Mucosa of rectum (tissue), 2 donors: ENCODE results near the gene HACE1.

ENCODE experiments used
- H3K27ac ChIP-seq, 2 donors: one replicate each; pipeline ENCODE4 v1.7.0; 2013; ENCODE audit warnings: inconsistent platforms in 2 of 2, low read depth in 2 of 2, low read length in 2 of 2
- H3K27me3 ChIP-seq, 2 donors: one replicate each; pipeline ENCODE4 v1.7.0; 2013; ENCODE audit warnings: low read length in 2 of 2; ENCODE audit not compliant: control insufficient read depth in 2 of 2, insufficient read depth in 2 of 2
- H3K36me3 ChIP-seq, 2 donors: one replicate each; pipeline ENCODE4 v1.7.0; 2013; ENCODE audit warnings: low read length in 2 of 2; ENCODE audit not compliant: control insufficient read depth in 2 of 2, insufficient read depth in 2 of 2
- H3K4me1 ChIP-seq, 2 donors: one replicate each; pipeline ENCODE4 v1.7.0; 2013; ENCODE audit warnings: low read length in 2 of 2, mild to moderate bottlenecking in 1 of 2; ENCODE audit not compliant: control insufficient read depth in 2 of 2, insufficient read depth in 2 of 2
- H3K4me3 ChIP-seq, 2 donors: one replicate each; pipeline ENCODE4 v1.7.0; 2013; ENCODE audit warnings: low read length in 2 of 2
- H3K9ac ChIP-seq, 2 donors: one replicate each; pipeline ENCODE4 v1.7.0; 2013; ENCODE audit warnings: low read length in 2 of 2, low read depth in 1 of 2, mild to moderate bottlenecking in 1 of 2
- H3K9me3 ChIP-seq, 2 donors: one replicate each; pipeline ENCODE4 v1.7.0; 2013; ENCODE audit warnings: low read length in 2 of 2; ENCODE audit not compliant: control insufficient read depth in 2 of 2
- donor health status: healthy.
- donor health status: Normal muscosa, but diverticular disease.

The HACE1 gene

DNA sequence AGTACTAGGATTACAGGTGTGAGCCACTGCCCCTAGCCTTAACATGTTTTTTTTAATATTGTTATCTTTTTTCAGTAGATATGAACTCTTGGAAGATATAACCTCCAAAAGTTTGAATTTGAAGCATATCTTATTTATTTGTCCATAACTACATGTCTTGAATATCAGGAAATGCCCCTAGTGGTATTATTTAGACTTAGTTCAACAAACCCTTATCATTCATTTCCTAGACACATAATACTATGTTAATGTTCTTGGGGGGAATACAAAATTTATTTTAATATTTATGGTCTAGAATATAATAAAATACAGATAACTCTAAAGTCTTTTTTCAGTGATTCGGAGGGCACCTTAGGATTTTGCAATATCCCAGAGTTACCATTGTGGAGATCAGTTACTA, 160.7 kb downstream of the HACE1 start:
- H3K27me3 ChIP-seq = no peaks in the 10 kb centered on the region
- no peak overlapping the region for H3K9ac ChIP-seq
- no peak overlapping the region for H3K4me3 ChIP-seq
- no peaks in the 10 kb centered on the region for H3K9me3 ChIP-seq
- H3K27ac ChIP-seq = no peak overlapping the region
- no peaks in the 10 kb centered on the region for H3K36me3 ChIP-seq
- H3K4me1 ChIP-seq = no peaks in the 10 kb centered on the region

DNA sequence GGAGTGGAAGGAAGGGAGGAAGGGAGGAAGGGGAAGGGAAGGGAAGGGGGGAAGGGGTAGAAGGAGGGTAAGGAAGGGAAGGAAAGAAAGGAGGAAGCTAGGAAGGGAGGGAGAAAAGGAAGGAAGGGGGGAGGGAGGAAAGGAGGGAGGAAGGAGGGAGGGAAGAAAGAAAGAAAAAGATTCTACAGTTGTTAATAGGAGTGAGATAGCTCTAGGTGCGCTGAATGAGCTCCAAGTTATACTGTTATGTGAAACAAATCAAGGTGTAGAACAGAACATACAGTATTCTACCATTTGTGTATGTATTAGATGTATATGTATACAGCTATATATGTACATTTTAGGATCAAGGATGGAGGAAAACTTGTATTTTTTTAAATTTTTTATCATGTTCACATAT, 167.7 kb downstream of the HACE1 start:
- Histone ChIP-seq H3K27ac (no peak overlapping the region), H3K27me3 (no peaks in the 10 kb centered on the region), H3K4me3 (no peak overlapping the region), H3K36me3 (no peaks in the 10 kb centered on the region), H3K4me1 (no peaks in the 10 kb centered on the region), H3K9me3 (no peaks in the 10 kb centered on the region), H3K9ac (no peak overlapping the region)

DNA sequence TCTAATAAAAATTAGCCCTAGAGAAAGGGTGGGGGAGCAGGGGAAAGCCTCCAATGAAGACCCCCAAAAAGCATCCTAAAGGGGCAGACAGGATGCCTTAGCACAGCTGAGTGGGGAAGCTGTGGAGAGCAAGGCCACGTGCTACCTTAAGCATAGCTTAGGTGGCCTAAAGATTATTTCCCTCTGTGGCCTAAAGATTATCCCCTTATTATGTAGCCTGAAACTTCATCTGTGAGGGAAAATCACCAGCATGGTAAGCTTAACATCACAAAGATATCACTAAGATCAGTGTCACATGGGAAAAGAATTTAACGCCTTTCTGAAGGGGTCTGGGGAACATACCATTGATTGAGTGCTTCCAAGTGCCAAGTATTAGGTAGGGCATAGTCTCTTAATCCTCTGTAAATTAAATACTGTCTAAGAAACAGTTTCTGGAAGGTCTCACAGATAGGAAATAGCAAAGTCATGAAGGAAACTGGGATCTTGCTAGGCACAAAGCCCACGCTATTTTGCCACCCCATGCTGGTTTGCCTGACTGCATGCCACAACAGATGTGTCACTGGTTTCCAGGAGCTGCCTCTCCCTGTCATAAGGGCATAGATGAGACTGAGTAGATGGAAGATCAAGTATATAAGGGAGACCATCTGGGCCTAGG, 170.0 kb downstream of the HACE1 start:
- no peak overlapping the region for H3K9ac ChIP-seq
- H3K4me1 ChIP-seq = no peaks in the 10 kb centered on the region

DNA sequence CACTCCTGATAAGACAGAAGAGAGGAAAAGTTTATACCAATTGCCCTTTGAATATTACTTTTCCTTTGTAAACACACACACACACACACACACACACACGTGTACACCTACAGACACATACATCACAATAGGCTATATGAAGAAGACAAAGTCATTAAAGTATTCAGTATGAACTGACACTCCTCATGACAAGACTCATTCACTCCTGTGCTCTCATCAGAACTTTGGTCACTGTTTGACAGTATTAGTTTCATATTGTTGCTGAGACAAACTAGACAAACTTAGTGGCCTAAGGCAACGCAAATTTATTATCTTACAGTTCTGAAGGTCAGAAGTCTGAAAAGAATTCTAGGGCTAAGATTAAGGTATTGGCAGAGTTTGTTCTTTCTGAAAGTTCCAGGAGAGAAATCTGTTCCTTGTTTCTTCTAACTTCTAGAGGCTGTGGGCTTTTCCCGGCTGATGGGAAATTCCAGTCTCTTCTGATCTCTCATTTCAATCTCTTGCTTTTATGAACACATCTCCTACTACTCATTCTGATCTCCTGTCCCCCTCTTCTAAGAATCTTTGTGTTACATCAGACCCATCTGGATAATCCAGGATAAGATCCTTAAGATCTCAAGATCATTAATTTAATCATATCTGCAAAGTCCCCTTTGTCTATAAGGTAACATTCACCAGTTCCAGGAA, 171.3 kb downstream of the HACE1 start:
- H3K4me3 ChIP-seq = no peak overlapping the region
- no peaks in the 10 kb centered on the region for H3K9me3 ChIP-seq
- H3K27ac ChIP-seq = no peak overlapping the region
- no peaks in the 10 kb centered on the region for H3K27me3 ChIP-seq
- H3K9ac ChIP-seq = no peak overlapping the region
- no peaks in the 10 kb centered on the region for H3K36me3 ChIP-seq
- H3K4me1 ChIP-seq = no peaks in the 10 kb centered on the region

More for the DNA sequence above, 170.0 kb downstream of the HACE1 start:
- Histone ChIP-seq H3K9me3 (no peaks in the 10 kb centered on the region), H3K27me3 (no peaks in the 10 kb centered on the region), H3K27ac (no peak overlapping the region), H3K36me3 (no peaks in the 10 kb centered on the region), H3K4me3 (no peak overlapping the region)

DNA sequence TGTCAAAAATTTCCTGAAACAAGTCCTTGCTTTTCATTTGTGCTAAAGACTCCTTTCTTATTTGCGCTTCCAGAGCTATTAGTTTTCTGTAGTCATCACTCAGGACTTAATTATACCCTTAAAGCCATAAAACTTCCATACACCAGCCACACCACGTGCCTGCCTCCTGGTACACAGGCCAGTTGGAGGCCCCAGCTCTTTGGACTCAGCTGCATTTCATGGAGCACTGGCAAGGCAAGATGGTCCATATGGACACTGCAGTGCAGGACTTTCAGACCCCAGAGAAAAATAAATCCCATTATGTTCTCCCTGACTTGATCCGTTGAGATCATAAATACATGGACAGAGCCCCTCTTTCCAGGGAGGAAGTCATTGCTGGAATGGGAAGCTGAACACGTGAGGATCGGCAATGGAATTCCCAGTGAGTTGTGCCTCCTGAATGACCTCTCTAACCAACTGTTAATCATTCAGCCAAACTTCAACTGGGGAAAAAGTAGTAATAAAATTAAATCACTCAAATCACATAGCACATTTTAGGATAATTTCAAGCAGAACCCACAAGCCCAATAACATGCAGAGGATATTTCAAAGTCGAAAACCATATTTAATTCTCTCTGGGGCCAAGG, 173.1 kb downstream of the HACE1 start:
- H3K9me3 ChIP-seq = no peaks in the 10 kb centered on the region
- no peak overlapping the region for H3K27ac ChIP-seq
- no peak overlapping the region for H3K4me3 ChIP-seq
- H3K27me3 ChIP-seq = no peaks in the 10 kb centered on the region
- no peaks in the 10 kb centered on the region for H3K4me1 ChIP-seq
- H3K36me3 ChIP-seq = no peaks in the 10 kb centered on the region
- no peak overlapping the region for H3K9ac ChIP-seq

DNA sequence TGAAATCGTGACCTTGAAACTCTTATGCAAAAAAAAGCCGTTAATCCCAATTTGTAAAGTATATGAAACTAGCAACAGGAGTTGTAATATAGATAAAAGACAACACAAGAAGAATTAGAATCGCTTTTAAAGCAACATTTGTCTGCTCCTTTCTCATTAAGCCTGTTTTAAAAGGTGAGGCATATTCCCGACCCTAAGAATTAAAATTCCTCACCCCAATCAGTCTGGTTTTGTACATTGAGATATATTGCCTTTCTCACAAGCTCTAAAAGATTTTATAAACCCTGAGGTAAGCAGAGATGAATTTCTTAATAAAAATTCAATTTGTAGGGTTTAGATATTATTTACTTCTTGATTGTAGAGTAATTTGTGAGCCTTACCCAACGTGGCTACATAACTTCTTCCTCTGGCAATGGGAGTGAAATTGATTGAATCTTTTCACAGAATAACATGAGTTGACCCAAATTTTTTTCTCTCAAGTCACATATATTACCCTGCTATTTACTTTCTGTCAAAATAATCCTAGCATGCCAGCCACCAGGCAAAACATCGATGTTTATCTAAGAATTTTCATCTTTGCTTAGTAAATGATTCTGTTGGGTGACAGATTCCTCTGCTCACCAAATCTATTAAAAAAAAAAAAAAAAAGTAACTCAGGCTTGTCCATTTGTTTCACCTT, 173.7 kb downstream of the HACE1 start:
- H3K4me1 ChIP-seq = no peaks in the 10 kb centered on the region
- H3K9me3 ChIP-seq = no peaks in the 10 kb centered on the region
- no peak overlapping the region for H3K4me3 ChIP-seq
- no peaks in the 10 kb centered on the region for H3K36me3 ChIP-seq
- no peak overlapping the region for H3K9ac ChIP-seq
- no peaks in the 10 kb centered on the region for H3K27me3 ChIP-seq
- no peak overlapping the region for H3K27ac ChIP-seq

DNA sequence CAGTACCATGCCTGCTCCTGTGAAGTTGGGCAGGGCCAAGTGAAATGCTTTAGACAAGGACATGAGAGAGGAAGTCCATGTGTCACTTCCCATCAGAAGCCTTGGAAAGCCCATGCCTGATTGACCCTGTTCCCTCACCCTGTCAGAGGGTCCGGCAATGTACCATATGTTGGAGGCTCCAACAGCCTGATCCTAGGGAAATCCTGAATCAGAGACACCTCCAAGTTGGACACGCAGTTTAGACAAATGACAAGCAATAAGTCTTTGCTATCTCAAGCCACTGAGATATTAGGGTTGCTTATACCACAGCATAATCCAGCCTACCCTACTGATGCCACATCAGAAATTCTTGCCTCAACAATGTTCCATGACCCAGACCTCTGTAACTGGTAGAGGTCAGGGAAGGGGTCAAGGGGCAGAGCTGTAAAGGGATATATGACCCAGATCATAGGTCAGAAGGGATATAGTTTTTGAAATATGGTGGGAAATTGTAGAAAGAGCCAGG, 174.8 kb downstream of the HACE1 start:
- Histone ChIP-seq H3K36me3 (no peaks in the 10 kb centered on the region), H3K4me3 (no peak overlapping the region), H3K27me3 (no peaks in the 10 kb centered on the region), H3K4me1 (no peaks in the 10 kb centered on the region), H3K9ac (no peak overlapping the region), H3K27ac (no peak overlapping the region), H3K9me3 (no peaks in the 10 kb centered on the region)

DNA sequence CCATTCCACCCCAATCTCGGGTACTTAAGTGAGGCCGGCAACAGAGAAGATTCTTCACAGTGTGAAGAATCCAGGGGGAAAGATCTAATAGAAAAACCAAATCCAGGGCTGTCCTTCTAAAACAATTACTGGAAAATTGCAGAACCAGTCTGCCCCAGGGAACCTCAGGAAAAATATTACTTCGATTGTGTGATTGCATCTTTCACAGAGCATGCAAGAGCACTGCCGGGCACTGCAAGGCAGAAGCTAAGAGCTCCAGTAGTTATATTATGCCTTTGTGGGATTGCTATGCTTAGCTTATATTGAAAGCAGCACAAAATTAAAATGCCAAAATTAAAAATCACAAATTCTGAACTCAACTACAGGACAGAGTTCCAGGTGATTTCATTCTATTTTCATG, 175.9 kb downstream of the HACE1 start:
- Histone ChIP-seq H3K4me1 (no peaks in the 10 kb centered on the region), H3K36me3 (no peaks in the 10 kb centered on the region), H3K27ac (no peak overlapping the region), H3K27me3 (no peaks in the 10 kb centered on the region), H3K9ac (no peak overlapping the region), H3K4me3 (no peak overlapping the region), H3K9me3 (no peaks in the 10 kb centered on the region)

DNA sequence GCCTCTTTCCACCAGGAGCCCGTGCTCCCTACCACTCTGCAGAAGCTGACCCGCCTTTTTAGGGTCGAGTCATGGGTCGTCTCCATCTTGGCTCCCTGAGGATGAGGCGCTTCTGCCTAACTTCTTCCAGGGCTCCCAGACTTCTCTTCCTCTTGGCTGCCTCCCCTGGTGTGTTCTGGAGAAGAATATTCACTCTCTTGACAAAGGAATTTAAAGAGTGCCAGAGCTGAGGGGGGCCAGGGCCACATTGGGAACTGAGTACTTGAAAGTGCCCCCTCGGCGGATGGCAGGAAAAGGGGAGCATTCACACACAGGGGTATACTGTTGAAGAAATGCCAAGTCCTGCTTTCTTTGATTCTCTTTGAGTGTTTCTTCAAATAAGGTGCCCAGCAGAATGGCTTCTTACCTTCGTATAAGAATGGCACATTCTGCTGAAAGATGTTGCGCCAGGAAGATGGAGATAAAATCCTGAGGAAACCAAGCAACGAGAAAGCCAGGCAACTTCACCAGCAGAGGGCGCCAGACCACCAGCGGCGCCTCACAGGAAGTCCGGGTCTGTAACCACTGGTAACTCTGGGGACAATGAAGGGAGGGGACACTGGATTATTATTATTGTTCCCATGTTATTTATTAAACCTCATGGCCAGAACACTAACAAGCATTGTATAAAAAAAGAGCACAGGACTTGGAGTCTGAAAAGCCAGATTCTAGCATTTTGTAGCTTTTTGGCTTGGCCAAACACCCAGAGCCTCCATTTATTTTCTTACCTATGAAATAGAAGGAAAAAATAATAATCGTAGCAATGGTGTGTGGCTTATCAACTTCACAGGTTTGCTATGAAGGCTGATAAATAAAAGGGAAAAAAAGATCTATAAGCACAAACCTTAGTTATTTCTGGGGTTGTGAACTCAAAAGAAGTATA, 176.7 kb downstream of the HACE1 start:
- no peak overlapping the region for H3K27ac ChIP-seq
- H3K36me3 ChIP-seq = no peaks in the 10 kb centered on the region
- H3K9me3 ChIP-seq = no peaks in the 10 kb centered on the region
- no peak overlapping the region for H3K4me3 ChIP-seq
- no peak overlapping the region for H3K9ac ChIP-seq
- H3K27me3 ChIP-seq = no peaks in the 10 kb centered on the region
- no peaks in the 10 kb centered on the region for H3K4me1 ChIP-seq
